ENCODE data around the gene SFMBT2. TPM values are rescaled to one million over a fixed set of nuclear protein-coding genes. Genes with fewer than 3 reads are reported as not detected.

The SFMBT2 gene
- total RNA-seq, 1 experiment from 2014 or later: 14.3 TPM

DNA sequence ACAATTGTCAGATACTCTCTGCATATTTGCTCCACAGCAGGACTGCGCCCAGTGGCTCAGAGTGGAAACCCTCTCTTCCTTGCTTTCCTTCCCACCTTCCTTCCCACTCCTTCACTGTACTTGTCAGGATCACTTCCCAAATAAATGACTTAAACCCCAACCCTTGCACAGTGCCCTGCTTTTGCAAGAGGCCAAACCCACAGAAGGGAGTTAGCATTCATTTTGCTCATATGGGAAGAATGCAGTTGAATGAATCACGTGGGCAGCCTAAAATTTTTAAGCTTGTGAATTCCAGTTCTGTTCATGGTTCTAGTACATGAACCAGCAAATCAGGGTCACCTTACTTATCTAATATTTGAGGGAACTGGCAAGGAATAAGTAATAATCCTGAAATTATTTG, 47.7 kb upstream of the SFMBT2 start (continued):
- TF ChIP-seq, protein P1, sequence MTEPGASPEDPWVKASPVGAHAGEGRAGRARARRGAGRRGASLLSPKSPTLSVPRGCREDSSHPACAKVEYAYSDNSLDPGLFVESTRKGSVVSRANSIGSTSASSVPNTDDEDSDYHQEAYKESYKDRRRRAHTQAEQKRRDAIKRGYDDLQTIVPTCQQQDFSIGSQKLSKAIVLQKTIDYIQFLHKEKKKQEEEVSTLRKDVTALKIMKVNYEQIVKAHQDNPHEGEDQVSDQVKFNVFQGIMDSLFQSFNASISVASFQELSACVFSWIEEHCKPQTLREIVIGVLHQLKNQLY (CRISPR knock-in tag; IDR thresholded peaks at IDR 0.05): no peak
- TF ChIP-seq, protein P2, sequence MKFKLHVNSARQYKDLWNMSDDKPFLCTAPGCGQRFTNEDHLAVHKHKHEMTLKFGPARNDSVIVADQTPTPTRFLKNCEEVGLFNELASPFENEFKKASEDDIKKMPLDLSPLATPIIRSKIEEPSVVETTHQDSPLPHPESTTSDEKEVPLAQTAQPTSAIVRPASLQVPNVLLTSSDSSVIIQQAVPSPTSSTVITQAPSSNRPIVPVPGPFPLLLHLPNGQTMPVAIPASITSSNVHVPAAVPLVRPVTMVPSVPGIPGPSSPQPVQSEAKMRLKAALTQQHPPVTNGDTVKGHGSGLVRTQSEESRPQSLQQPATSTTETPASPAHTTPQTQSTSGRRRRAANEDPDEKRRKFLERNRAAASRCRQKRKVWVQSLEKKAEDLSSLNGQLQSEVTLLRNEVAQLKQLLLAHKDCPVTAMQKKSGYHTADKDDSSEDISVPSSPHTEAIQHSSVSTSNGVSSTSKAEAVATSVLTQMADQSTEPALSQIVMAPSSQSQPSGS (CRISPR knock-in tag; IDR thresholded peaks at IDR 0.05; ENCODE audit: borderline replicate concordance, low read depth): no peak
- TF ChIP-seq ZNF423 (CRISPR knock-in tag; IDR thresholded peaks at IDR 0.05): no peak

DNA sequence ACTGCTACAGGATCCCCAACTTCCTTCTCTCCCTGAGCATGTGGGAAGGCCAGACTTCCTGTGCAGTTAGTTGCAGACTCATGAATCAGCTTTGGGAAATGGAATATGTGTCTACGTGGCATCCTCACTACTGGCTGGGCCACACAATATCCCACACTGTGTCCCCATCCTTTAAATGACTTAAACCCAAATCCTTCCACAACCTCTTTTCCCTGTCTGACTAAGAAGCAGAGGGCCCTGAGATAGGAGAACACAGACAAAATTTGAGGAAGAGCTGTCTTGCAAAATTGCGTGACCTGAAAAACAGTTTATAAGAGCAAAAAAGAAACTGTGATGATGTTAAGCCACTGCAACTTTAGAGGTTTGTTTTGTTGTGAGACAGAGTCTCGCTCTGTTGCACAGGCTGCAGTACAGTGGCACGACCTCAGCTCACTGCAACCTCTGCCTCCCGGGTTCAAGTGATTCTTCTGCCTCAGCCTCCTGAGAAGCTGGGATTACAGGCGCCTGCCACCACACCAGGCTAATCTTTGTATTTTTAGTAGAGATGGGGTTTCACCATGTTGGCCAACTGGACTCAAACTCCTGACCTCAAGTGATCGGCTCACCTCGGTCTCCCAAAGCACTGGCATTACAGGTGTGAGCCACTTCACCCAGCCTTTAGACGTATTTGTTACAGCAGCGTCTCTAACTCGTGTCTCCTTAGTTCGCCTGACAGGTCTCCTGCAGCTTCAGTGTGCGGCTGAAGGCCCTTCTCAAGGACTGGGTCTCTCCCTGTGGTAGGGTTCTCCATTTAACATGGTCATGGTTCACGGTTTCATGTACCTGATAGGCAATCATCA, 46.9 kb upstream of the SFMBT2 start:
- Mint-ChIP-seq H3K4me3 (no peak overlapping the region), H3K27me3 (ENCODE audit: low read depth) (no peaks in the 10 kb centered on the region; the same call in 1 of the 2 replicates), H3K27ac (no peak overlapping the region), H3K4me1 (peaks cover 13% of the 10 kb centered on the region), H3K9me3 (peaks cover 10% of the 10 kb centered on the region), H3K36me3 (0 out of 2 replicates have a peak, but pooled peaks cover 4% of the 10 kb centered on the region)
- POLR2A ChIA-PET: no interaction called here
- ATAC-seq: no peak
- TF ChIP-seq ATF1 (CRISPR knock-in tag; IDR thresholded peaks at IDR 0.05) (no peak), NFYB (CRISPR knock-in tag; conservative IDR thresholded peaks at IDR 0.05; ENCODE audit: low read depth) (no peak), RORB (CRISPR knock-in tag; IDR thresholded peaks at IDR 0.05) (no peak), IRF2 (CRISPR knock-in tag; IDR thresholded peaks at IDR 0.05; ENCODE audit: borderline replicate concordance, low read depth) (no peak), FOXK1 (CRISPR knock-in tag; IDR thresholded peaks at IDR 0.05) (no peak), ESRRA (CRISPR knock-in tag; IDR thresholded peaks at IDR 0.05; ENCODE audit: borderline replicate concordance) (no peak), RELA (CRISPR knock-in tag; IDR thresholded peaks at IDR 0.05; ENCODE audit: borderline replicate concordance) (no peak), NR2C2 (CRISPR knock-in tag; IDR thresholded peaks at IDR 0.05) (no peak), ZNF138 (CRISPR knock-in tag; conservative IDR thresholded peaks at IDR 0.05) (no peak)
- TF ChIP-seq, protein P3, sequence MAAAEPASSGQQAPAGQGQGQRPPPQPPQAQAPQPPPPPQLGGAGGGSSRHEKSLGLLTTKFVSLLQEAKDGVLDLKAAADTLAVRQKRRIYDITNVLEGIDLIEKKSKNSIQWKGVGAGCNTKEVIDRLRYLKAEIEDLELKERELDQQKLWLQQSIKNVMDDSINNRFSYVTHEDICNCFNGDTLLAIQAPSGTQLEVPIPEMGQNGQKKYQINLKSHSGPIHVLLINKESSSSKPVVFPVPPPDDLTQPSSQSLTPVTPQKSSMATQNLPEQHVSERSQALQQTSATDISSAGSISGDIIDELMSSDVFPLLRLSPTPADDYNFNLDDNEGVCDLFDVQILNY (CRISPR knock-in tag; IDR thresholded peaks at IDR 0.05): no peak
- TF ChIP-seq, protein P4, sequence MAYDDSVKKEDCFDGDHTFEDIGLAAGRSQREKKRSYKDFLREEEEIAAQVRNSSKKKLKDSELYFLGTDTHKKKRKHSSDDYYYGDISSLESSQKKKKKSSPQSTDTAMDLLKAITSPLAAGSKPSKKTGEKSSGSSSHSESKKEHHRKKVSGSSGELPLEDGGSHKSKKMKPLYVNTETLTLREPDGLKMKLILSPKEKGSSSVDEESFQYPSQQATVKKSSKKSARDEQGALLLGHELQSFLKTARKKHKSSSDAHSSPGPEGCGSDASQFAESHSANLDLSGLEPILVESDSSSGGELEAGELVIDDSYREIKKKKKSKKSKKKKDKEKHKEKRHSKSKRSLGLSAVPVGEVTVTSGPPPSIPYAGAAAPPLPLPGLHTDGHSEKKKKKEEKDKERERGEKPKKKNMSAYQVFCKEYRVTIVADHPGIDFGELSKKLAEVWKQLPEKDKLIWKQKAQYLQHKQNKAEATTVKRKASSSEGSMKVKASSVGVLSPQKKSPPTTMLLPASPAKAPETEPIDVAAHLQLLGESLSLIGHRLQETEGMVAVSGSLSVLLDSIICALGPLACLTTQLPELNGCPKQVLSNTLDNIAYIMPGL (CRISPR knock-in tag; IDR thresholded peaks at IDR 0.05): no peak
- no peak for DNase-seq (ENCODE audit: low spot score)
- CTCF ChIA-PET: no interaction called here

DNA sequence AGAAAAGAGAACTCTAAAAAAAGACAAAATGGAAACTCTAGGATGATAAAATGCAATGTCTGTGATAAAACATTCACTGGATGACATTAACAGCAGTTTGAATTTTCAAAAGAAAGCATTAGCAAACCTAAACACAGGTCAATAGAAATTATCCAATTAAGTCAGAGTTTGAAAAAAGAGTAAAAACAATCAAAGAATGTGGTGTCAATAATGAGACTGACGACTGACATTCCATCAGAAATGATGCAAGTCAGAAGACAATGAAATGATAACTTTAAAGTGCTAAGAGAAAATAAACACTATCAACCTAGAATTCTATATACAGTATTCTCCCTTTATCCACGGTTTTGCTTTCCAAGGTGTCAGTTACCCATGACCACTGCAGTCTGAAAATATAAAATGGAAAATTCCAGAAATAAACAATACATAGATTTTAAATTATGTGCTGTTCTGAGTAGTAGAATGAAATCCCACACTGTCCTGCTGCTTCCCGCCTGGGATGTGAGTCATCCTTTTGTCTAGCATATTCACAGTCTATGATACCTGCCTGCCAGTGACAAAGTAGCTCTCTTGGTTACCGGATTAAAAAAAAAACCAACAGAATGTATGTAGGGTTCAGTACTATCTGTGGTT, 38.3 kb upstream of the SFMBT2 start:
- no peak for ATAC-seq
- Mint-ChIP-seq H3K27me3 (ENCODE audit: low read depth) (no peaks in the 10 kb centered on the region; the same call in 1 of the 2 replicates), H3K27ac (no peak overlapping the region), H3K4me1 (peaks cover 23% of the 10 kb centered on the region), H3K4me3 (no peak overlapping the region), H3K9me3 (peaks cover 42% of the 10 kb centered on the region), H3K36me3 (peaks cover 32% of the 10 kb centered on the region)
- ChIA-PET CTCF (no interaction called here), POLR2A (no interaction called here)
- peak; percentile 98 for TF ChIP-seq ZNF317 (CRISPR knock-in tag; IDR thresholded peaks at IDR 0.05; ENCODE audit: borderline replicate concordance, low read depth)
- TF ChIP-seq, protein P5, sequence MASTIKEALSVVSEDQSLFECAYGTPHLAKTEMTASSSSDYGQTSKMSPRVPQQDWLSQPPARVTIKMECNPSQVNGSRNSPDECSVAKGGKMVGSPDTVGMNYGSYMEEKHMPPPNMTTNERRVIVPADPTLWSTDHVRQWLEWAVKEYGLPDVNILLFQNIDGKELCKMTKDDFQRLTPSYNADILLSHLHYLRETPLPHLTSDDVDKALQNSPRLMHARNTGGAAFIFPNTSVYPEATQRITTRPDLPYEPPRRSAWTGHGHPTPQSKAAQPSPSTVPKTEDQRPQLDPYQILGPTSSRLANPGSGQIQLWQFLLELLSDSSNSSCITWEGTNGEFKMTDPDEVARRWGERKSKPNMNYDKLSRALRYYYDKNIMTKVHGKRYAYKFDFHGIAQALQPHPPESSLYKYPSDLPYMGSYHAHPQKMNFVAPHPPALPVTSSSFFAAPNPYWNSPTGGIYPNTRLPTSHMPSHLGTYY (CRISPR knock-in tag; IDR thresholded peaks at IDR 0.05): no peak
- no peak for DNase-seq (ENCODE audit: low spot score)
